T-helper 2 cell treated with Interferon-gamma antibody and Interleukin-4, amounts not matched to agents 100 ng/mL and 5 ng/mL, for 36 hours (primary cell): Measurements from ENCODE around the gene KRT8. TPM values are rescaled to one million over a fixed set of nuclear protein-coding genes. Genes with fewer than 3 reads are reported as not detected.
"Not testable (repeated sequence)": the region's sequence is repeated elsewhere in the genome, so short reads cannot be mapped to it uniquely, and the experiment has no call there.

ENCODE experiments used
- intact Hi-C: fragments of 100-400 bp; cut with micrococcal nuclease; formaldehyde crosslinking; loops from one replicate; pipeline ENCODE4 v1.15.1; 2023
- total RNA-seq: library from RNA; stranded (reverse); gene quantifications from 2 replicates; pipeline ENCODE4 v1.2.3, GENCODE V29; 2022

Gene KRT8
- total RNA-seq, 1 donor from 2014 or later = 0.39 TPM

DNA sequence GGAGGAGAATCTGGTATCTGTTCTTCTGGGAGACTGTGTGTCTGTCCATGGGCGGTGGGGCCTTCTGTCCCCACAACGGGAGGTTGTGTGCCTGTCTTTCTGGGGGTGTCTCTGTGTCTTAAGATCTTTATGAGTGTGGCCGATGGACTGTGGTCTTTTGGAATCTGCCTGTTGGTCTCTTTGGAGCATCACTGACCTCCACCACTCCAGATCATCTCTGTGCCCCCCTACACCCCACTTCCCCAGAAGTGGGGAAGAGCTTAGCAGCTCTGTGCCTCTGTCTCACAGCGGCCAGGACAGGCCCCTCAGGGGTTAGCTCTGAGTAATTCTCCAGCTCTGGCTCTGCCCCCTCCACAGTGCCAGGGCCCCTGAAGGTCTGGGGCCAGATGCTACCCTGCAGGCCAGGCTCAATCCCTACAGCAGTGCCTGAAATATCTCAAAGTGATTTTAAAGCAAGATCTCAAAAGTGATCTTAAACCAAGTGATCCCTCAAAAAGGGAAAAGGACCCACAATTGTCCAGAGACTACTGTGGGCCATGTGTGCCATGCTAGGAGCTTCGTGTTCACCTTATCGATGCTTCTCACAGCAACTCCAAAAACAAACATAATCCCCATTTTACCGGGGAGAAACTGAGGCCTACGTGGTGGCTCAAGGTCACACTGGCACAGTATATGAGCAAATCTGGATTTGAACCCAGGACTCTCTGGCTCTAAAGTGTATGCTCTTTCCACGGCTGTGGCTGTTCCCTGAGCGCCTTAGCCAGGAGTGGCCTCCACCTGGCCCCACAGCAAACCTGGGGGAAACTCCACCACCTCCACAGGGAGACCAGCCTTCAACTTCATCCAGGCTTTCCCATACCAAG is 30.1 kb downstream of the KRT8 start:
- intact Hi-C loops = no loop called here

DNA sequence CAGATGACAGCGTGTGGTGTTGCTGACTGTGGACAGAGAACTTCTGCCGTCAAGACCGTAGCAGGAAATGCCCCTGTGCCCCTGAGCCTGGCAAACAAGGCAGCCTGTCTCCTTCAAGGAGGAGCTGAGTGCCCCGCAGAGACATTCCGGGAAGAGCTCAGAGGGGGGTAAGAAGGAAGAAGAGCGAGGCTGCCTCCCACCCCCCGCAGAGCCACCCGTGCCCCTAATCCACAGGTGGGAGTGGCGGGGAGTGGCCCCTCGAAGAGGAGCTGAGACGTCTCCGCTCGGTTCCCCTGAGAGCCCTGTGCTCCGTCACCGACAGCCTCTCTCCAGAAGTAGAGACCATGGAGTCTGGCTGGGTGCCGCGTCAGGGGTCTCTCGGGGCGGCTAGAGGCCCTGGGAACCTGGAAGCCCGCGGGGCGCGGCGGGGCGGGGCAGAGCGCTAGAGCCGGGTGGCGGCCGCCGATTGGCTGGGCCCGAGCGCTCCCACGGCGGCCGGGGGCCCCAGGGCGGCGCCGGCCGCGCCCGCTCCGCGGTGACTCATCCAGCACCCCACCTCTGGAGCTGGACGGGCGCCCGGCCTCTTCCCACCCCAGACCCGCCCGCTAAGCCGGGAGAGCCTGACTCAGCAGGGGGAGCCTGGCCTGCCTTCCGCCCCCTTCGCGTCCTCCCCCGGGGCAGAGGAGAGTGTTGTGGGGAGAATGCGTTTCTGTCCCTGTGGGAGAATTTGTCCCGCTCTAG is 30.9 kb downstream of the KRT8 start:
- intact Hi-C loops = no loop called here

DNA sequence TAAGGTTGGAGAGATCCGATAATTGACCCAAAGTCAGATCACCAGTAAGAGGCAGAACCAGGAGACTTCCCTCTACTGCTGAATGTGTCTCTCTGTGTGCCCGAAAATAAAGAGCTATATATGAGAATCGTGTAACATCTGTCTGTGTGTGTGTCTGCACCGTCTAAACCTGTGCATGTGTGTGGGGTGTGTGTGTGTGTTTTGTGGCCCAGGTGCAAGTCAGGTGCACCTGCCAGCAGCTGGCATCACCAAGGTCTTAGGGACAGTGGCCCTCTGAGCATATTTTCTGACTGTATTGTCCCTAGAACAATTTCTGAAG is 31.4 kb downstream of the KRT8 start:
- intact Hi-C loops = no loop called here

DNA sequence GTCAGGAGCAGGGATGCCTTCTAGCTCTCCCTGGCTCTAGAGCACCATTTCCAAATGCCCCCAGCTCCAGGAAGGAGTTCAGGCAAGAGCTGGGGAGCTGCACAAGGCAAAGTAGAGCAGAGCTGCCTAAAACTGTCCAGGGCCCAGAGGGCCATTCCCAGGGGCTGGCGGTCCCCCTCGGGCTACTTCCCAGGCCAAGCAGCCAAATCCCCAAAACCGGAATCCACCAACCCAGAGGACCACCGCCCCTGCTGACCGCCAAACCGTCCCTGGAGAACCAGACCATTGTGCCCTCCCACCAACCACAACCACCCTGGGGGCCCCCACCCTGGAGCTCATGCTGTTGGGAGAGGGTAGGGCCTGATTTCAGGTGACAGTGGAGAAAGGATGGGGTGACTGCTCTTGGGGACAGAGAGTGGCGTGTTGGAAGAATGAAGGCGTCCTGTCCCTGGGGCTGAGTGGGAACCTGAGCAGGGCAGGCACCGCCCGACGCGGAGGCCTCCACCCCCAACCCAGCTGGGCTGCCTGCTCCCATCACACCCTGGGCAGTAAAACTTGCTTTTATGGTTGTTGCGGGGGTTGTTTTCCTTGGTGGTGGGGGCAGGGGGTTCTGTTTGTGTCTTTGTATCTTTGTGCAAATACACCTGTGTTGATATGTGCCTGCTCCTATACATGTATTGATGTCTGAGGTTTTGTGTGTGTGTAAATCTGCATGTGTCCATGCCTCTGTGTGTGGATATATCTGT is 32.1 kb downstream of the KRT8 start:
- intact Hi-C loops = no loop called here

DNA sequence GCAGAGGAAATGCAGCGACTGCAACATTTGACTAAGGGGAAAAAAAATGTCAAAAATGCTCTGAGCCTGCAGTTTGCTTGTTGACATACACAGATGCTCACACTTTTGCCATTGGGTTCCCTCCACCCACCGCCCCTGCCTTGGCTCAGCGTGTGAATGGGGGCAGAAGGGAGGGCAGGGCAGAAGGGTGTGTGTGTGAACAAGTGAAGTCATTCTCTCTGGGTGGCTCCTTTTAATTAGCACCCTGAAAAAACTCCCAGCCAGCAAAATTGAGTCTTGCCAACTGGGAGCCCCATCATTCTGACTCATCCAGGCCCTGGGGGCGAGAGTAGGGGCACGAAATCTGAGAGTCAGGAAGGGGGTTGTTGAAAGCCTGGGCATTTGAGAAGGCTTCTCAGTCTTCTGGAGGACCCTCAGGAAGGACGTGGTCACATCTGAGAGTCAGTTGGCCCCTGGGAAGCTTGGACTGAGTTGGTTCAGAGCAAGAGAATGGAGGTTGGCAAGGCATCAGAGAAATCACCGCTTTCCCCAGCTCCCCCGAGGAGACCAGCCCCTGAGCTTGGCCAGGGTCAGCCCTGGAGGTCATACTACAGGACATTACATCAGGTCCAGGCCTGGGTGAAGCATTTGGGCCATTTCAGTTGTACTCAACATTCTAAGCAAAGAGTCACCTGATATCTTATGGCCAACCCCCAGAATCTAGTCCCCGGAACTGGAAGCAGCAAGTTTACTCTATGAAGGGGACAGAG is 33.4 kb downstream of the KRT8 start:
- intact Hi-C loops = no loop called here

DNA sequence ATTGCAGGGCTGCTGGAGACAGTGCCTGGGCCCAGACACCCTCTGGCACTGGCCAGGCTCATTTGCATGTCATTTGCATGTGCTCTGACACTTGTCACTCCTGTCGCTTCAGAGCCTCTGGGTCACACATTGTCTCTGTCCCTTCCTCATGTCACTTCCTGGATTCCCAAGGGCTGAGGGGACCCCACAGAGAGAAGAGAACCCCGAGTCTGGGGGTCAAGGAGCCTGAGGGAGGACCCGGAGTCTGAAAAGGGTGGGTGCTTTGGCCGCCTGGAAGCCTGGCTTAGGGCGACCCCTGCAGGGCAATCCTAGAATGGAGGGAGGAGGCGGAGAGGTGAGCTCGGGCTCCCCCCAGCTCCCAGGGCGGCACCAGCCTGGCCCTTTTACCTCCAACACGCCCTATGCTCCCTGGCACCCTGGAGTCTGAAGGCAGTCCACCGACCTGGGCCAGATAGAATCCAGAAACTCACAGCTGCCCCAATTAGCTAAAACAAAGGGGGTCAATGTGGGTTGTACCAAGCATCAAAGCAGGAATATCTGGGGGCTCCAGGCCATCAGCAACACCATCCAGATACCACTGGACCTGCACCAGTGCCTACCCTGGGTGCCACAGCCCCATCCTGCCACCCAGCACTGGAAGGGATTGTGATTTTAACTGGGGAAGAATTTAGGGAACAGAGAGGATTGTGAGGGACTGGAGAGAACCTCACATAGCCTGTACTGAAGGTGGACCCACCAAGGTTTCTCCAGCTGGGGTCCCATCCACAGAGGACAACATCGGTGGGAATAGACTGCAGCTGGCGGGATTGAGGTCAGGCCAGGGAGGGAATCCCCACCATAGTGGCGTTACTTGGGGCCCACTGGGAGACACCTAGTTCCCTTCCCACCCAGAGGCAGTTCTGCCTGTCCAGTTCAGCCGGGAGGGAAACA is 34.2 kb downstream of the KRT8 start:
- intact Hi-C loops = loop anchor here (1.0 kb wide), 1 partner anchor 287 kb away; no protein-coding TSS in a partner anchor

DNA sequence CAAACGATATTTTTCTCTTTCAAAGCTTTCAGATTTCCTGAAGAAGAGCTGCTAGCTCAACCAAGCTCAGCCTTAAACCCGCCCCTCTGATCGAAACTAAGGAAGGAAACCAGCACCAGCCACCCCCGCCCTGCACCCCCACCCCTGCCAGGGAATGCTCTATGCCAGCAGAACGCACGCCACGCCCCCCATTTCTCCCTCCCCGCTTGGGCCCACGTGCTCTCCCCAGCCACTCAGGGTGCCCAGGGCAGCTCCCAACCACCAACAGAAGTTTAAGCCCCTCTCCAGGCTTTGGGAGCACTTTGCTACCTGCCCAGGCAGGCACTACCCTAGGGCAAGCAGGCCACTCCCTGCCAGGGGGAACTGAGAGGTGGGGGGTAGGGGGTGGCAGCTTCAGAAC is 37.2 kb downstream of the KRT8 start:
- intact Hi-C loops = no loop called here

DNA sequence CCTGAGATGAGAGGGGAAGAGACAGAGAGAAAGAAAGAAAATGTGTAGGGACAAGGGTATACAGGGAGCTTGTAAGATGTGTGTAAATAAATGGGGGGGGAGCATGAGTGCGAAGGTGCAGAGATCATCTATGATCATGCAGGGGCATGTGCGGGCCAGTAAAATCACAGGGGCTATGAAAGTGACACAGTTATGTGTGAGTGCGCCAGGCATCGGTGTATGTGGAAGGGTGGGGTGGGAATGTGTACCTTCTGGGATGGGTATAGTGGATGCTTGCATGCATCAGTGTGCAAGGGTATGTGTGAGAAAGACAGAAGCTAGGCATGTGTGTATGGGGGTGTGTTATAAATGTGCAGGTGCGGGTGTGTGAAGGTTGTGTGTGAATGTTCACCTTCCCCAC is 37.7 kb downstream of the KRT8 start:
- intact Hi-C loops = no loop called here

DNA sequence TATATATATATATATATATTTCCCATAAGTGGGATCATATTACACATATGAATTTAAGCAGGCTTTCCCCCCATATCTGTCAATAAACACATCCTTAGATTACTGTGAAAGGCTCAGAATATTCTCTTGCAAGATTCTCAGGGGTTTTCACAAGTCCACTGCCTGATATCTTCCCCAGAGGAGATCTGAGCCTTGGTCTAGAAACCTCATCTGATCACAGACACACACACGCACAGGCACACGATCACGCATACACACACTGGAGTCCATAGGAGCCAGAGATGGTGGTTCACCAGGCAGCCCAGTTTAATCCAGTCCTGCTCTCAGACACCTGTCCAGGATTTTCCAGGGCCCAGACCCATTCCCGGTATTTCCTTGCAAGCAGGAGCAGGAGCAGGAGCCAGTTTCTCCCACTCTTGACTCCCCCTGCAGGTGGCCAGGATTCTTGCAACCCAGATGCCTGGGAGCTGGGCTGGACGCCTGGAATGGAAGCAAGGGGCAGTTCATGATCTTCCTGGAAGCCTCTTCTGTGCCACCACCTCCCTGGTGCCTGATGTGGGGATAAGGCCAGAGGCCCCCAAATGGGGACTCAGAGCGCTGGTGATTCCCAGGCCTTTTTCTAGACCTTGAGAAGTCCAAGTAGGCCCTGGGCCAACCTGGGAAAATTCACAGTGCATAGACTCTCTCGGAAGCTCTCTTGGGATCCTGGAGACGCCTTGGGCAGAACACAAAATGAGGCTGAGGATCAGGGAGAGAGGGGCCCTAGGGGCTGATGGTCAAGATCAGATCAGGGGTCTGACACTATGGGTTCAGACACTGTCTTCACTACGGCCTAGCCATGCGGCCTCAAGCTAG is 39.6 kb downstream of the KRT8 start:
- intact Hi-C loops = no loop called here

DNA sequence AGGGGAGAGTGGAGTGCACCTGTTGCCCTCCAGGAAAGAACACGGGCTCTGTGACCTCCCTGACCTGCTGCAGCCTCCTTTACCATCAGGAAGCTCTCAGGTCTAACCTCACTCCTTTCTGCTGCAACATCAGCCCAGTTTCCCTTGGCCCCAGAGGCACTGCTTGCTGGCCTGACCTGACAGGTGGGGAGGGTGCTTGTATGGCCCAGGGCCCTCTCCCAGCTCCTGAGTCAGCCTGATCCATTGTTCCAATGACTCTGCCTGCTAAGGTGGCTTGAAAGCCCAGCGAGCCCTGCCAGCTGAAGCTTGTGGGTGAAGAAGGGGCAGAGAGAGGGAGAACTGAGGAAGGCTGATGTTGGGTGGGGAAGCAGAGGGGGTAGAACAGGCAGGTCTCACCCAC is 42.9 kb downstream of the KRT8 start:
- intact Hi-C loops = no loop called here

DNA sequence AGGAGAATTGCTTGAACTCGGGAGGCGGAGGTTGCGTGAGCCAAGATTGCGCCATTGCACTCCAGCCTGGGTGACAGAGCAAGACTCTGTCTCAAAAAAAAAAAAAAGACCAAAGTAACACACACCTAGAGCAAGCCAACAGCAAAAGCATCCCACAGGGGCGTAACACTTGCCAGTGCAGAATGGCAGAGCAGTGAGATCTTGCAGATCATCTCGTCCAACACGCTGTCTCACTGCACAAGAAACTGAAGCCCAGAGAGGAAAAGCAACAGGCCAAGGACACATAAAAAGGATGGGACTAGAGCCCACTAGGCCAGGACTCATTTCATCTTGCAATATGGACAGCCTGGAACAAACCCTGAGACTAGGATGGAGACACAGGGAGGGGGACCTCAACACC is 43.4 kb downstream of the KRT8 start:
- intact Hi-C loops = no loop called here

DNA sequence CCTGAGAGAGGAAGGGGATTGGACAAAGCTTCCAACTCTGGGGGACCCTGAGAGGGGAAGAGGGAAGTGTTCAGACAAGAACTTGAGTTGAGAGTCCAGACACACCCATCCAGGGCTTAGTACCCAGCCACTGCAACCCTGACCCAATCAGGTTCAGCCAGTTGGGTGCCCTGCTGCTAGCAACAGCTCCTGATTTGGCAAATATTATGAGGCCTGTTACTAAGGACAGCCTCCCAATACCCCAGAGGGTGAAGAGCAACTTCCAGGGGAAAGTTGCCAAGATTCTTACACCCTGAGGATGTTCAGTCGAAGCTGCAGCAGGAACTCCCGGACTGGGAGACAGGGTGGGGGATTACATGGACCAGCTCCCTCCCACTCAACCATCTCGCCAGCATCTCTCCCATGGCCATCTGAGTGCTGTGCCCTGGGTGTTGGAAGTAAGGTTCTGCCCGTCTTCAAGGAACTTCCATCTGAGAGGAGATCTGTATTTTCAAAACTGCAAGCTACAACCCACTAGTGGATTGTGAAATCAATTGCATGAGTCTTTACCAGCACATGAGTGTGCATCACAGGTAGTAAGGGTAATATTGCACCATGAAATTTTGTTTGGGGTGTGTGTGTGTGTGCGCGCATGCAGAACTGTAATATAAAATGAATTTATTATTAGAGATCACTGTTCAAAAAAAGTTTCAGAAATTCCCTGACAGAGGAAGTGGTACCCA is 44.6 kb downstream of the KRT8 start:
- intact Hi-C loops = no loop called here

DNA sequence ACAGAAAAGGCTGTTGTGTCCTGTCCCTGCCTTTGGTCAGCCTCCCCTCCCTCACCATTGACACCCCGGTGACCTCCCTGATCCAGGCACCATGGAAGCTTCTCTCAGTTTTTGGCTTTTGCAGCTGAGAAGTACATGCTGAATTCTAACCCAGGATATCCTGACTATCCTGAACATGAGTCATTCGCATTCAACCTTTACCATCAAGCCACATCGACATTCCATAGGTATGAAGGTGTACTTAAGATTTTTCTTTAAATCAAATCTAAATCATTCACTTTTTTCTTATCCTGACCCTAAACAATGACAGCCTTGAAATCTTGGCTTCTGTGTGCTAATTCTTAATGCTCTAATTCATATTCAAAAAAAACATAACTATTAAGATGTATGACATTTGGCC is 47.4 kb downstream of the KRT8 start:
- intact Hi-C loops = no loop called here

DNA sequence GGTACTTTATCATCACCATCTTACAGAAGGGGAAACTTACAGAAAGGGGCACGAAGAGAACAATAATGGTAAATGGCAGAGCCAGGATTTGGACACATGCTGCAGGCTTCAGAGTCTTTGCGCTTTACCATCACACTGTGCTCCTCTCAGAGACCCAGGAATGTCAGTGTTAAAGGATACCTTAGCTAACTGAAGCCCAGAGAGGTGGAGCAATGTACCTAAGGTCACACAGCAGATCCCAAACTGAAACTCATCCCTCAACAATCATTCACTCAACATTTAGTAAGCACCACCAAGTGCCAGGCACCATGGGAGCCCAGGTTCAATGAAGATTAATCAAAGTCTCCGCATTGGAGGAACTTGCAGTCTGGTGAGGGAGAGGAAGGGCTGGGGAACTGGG is 48.1 kb downstream of the KRT8 start:
- intact Hi-C loops = no loop called here

DNA sequence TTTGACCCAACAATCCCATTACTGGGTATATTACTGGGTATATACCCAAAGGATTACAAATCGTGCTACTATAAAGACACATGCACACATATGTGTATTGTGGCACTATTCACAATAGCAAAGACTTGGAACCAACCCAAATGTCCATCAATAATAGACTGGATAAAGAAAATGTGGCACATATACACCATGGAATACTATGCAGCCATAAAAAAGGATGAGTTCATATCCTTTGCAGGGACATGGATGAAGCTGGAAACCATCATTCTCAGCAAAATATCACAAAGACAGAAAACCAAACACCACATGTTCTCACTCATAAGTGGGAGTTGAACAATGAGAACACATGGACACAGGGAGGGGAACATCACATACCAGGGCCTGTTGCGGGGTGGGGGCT is 48.8 kb downstream of the KRT8 start:
- intact Hi-C loops = not testable (repeated sequence)

DNA sequence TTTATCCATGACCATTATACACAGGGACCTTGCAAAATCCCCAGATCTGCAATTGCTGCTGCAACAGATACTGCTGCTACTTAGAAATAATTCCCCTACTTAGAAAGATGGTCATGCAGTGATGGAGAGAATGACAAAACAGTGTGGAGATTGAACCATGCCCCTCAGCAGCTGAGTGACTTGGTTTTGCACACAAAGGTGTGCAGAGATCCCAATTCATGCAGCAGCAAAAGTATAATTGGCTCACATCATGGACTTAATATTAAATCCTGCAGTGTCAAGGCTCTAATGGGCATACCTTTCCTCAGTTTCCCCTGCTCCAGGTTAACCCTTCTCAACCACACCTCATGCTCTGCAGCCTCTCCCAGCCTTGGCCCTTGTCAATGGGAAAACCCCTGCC is 53.1 kb downstream of the KRT8 start:
- intact Hi-C loops = no loop called here

DNA sequence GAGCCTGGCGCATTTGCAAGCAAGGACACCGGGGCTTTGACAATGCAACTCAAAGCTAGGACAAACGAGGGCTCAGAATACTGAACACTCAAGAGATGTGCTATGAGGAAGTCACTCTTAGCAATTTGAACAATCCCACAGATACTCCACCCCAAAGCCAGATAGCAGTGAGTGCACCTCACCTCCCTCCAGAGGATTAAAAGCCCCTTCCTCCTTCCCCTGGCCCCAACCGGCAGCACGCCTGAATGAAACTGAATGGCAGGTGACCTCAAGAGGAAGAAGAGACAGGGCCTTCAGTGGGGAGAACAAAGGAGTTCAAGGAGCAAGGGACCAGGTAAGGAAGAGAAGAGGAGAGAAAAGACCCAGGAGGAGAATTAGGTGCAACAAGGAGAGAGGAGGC is 54.2 kb downstream of the KRT8 start:
- intact Hi-C loops = no loop called here

DNA sequence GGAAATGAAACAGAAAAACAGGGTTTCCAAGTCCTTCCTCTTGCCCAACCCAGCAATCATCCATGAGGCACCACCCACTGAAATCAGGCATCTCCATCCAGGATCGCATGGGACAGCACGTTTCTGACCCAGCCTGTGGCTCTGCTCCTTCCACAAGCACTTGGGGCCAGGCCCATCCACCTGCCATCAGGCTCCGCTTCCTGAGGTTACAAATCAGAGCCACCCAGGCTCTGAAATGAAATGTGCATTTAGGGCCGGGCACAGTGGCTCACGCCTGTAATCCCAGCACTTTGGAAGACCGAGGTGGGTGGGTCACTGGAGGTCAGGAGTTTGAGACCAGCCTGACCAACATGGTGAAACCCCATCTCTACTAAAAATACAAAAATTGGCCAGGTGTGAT is 55.4 kb downstream of the KRT8 start:
- intact Hi-C loops = no loop called here
